Uterus (tissue), 2 donors: ENCODE results near the gene POGK.

Source experiments
- CTCF ChIP-seq, 4 experiments: fragments of 200-600 bp in 2 of 4; fragments of 450-650 bp in 2 of 4; sonication (generic) in 2 of 4; IDR thresholded peaks; one replicate each; pipeline ENCODE4 v1.5.1; 2016 to 2019; ENCODE audit warnings: antibody characterized with exemption in 4 of 4, mild to moderate bottlenecking in 2 of 4, moderate library complexity in 1 of 4
- POLR2A ChIP-seq, 2 donors: fragments of 450-650 bp; IDR thresholded peaks; one replicate each; pipeline ENCODE4 v1.6.1; 2016; ENCODE audit warnings: antibody characterized with exemption in 2 of 2, mild to moderate bottlenecking in 1 of 2, moderate library complexity in 1 of 2

- no peak for TF ChIP-seq POLR2A (IDR thresholded peaks at IDR 0.05)
- TF ChIP-seq CTCF (IDR thresholded peaks at IDR 0.05): no peak
Observed at GRCh38 chr1:166903232-166903631, 64.0 kb downstream of the POGK start.
